ENCODE measurements around the gene CHRNA4. TPM values are rescaled to one million over a fixed set of nuclear protein-coding genes. Genes with fewer than 3 reads are reported as not detected.
A peak's percentile ranks its signal among the peaks of the same experiment; 100 is the strongest.
"Not testable (repeated sequence)": the region's sequence is repeated elsewhere in the genome, so short reads cannot be mapped to it uniquely, and the experiment has no call there.

Gene CHRNA4
- total and polyA plus RNA-seq, 9 of the 15 experiments (the other 6 are each of a cell fraction or from before 2014, with no cell fraction given) = not detected

DNA sequence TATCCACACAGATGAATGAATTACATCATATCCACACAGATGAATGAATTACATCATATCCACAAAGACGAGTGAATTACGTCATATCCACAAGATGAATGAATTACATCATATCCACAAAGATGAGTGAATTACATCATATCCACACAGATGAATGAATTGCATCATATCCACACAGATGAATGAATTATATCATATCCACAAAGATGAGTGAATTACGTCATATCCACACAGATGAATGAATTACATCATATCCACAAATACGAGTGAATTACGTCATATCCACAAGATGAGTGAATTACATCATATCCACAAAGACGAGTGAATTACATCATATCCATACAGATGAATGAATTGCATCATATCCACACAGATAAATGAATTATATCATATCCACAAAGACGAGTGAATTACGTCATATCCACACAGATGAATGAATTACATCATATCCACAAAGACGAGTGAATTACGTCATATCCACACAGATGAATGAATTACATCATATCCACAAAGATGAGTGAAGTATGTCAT is 20.9 kb downstream of the CHRNA4 start:
- H3K9me1 ChIP-seq (ENCODE audit: control insufficient read depth, insufficient read depth, low read length); BruUV-seq (replicated peaks); H2AFZ ChIP-seq (ENCODE audit: low read depth, low read length); FAIRE-seq; H3K9ac ChIP-seq (ENCODE audit: insufficient read depth in 1 of 2, low read depth in 2 of 2, low read length in 2 of 2); H3K79me2 ChIP-seq (ENCODE audit: control insufficient read depth, insufficient read depth, low read length); H3K4me2 ChIP-seq (ENCODE audit: insufficient read depth, low read length); POLR2A ChIA-PET; H4K20me1 ChIP-seq (replicated peaks; ENCODE audit: control insufficient read depth, insufficient read depth, low read length); H3K4me3 ChIP-seq; H3K9me3 ChIP-seq (replicated peaks; ENCODE audit: control insufficient read depth, insufficient read depth, low read depth, low read length); CTCF ChIA-PET (ENCODE audit: low intra/inter-chr PET ratio); ATAC-seq; H3K27ac ChIP-seq (ENCODE audit: extremely low read depth, low read depth, low read length); intact Hi-C loops (cut with micrococcal nuclease); H3K36me3 ChIP-seq (ENCODE audit: control insufficient read depth, insufficient read depth, low read length); in situ Hi-C loops (cut with MboI); DNase-seq (ENCODE audit: extremely low read depth in 1 of 4, low spot score in 3 of 4); TF ChIP-seq JUN (IDR thresholded peaks at IDR 0.05; ENCODE audit: borderline replicate concordance, low read depth, low read length); ATF1 (CRISPR knock-in tag; IDR thresholded peaks at IDR 0.05): not testable (repeated sequence)
- peaks cover 0 to 13% of the 10 kb centered on the region in 2 experiments; a peak in 2 of 5 replicates for H3K4me1 ChIP-seq (replicated peaks in 1 of 2; ENCODE audit: control insufficient read depth in 2 of 2, insufficient read depth in 2 of 2, low read length in 2 of 2)
- 11% methylated on average over 10 of the region's 10 CpGs for WGBS (ENCODE audit: insufficient coverage, low coverage, missing lambda C conversion rate)
- H3K27me3 ChIP-seq (ENCODE audit: control insufficient read depth in 2 of 2, insufficient read depth in 2 of 2, low read length in 2 of 2) = peaks cover 28 to 54% of the 10 kb centered on the region in 2 experiments; a peak in 4 of 5 replicates
- TF ChIP-seq CEBPB (tag; IDR thresholded peaks at IDR 0.05) (peak; percentile 92), JUN (CRISPR knock-in tag; IDR thresholded peaks at IDR 0.05; ENCODE audit: borderline replicate concordance) (peak; percentile 91; the same call in 1 of the 2 replicates), CREM (IDR thresholded peaks at IDR 0.05; ENCODE audit: low read depth) (peak; percentile 2; the same call in 1 of the 2 replicates), CREB1 (IDR thresholded peaks at IDR 0.05) (peak; percentile 61), CREB1 (CRISPR knock-in tag; IDR thresholded peaks at IDR 0.05) (peak; percentile 90), TRIM24 (IDR thresholded peaks at IDR 0.05) (peak; percentile 93 to 94), ATF1 (tag; IDR thresholded peaks at IDR 0.05) (peak; percentile 92), ATF7 (IDR thresholded peaks at IDR 0.05) (peak; percentile 83), GABPB1 (CRISPR knock-in tag; IDR thresholded peaks at IDR 0.05) (peak; percentile 61), CEBPG (CRISPR knock-in tag; IDR thresholded peaks at IDR 0.05) (peak; percentile 72), CEBPG (tag; conservative IDR thresholded peaks at IDR 0.05 in 1 of 2, IDR thresholded peaks at IDR 0.05 in 1 of 2) (peak; percentile 86 to 90)
- TF ChIP-seq, protein P1, sequence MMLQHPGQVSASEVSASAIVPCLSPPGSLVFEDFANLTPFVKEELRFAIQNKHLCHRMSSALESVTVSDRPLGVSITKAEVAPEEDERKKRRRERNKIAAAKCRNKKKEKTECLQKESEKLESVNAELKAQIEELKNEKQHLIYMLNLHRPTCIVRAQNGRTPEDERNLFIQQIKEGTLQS (IDR thresholded peaks at IDR 0.05) = peak; percentile 80
- TF ChIP-seq, protein P1 (CRISPR knock-in tag; conservative IDR thresholded peaks at IDR 0.05) = not testable (repeated sequence)
- TF ChIP-seq, protein P2, sequence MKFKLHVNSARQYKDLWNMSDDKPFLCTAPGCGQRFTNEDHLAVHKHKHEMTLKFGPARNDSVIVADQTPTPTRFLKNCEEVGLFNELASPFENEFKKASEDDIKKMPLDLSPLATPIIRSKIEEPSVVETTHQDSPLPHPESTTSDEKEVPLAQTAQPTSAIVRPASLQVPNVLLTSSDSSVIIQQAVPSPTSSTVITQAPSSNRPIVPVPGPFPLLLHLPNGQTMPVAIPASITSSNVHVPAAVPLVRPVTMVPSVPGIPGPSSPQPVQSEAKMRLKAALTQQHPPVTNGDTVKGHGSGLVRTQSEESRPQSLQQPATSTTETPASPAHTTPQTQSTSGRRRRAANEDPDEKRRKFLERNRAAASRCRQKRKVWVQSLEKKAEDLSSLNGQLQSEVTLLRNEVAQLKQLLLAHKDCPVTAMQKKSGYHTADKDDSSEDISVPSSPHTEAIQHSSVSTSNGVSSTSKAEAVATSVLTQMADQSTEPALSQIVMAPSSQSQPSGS (CRISPR knock-in tag; IDR thresholded peaks at IDR 0.05) = peak; percentile 92; the same call in 1 of the 2 replicates

All from K562 (cell line).